Stimulated activated CD4-positive, alpha-beta T cell treated with anti-CD3 and anti-CD28 coated beads, Interleukin-4, amount 100 ng/mL, for 4 hours (primary cell): Measurements from ENCODE around the gene CHRM2.

Experiments used
- DNase-seq, 2 experiments: peaks; one replicate each; pipeline ENCODE4 v3.0.0-alpha.2; 2020

CHRM2 gene

DNA sequence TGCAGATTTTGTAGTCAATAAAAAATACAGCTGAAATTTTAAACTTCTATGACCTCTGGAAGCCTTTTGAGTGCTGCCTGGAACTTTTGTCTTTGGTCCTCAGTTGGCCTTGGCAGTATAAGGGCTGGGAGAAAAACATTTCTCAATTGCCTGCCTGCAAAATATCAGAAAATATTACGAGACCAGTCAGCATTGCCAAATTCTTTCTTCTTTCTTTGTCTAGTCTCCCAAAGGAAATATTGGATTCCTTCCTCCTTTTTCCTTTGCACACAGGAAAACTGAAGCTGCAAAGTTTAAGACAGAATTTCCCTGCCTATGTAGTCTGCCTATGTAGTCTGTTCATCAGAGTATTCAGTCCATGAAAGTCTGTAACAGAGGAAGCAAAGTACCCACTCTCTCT is 95.9 kb downstream of the CHRM2 start:
- DNase-seq, result no peak

- DNase-seq, result no peak
Observed at GRCh38 chr7:136966825-136967224, 98.4 kb downstream of the CHRM2 start.

- no peak for DNase-seq
Observed at GRCh38 chr7:136969761-136970160, 101.3 kb downstream of the CHRM2 start.

- no peak for DNase-seq
Observed at GRCh38 chr7:136971776-136972175, 103.3 kb downstream of the CHRM2 start.

DNA sequence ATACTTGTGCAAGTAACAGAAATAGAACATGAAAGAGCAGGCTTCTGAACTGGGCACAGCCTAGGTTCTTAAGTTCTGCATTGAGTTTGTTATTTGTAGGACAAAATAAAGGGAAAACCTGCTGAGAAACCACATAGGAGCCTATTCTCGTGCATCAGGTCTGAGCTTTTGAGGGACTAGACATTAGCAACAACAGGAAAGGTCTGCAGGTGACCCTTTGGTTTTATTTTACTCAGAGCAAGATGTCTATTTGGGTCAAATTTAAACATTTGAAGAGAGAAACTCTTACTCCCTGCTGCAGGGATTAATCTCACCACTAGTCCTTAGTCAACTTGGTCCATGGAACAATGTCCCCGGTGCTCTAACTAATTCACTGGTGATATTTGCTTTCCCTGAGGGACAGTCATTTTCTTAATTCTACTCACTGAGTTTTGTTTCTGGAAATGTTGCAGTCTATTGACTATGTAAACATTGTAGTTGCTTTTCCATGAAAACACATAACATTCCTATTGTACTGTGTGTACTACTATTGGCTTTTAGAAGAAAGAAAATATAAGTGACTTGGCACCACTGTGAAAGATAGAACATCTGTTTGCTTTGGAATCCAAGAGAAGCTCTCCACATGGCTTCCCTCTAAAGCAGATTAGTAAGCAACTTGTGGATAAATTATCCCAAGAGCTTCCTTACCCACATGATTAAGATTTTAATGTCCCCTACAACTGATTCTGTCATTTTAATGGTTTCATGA is 108.2 kb downstream of the CHRM2 start:
- DNase-seq, result no peak

GRCh38 chr7:136993377-136993776 is 124.9 kb downstream of the CHRM2 start:
- DNase-seq, result no peak

- no peak for DNase-seq
Observed at GRCh38 chr7:136997735-136998134, 129.3 kb downstream of the CHRM2 start.

DNA sequence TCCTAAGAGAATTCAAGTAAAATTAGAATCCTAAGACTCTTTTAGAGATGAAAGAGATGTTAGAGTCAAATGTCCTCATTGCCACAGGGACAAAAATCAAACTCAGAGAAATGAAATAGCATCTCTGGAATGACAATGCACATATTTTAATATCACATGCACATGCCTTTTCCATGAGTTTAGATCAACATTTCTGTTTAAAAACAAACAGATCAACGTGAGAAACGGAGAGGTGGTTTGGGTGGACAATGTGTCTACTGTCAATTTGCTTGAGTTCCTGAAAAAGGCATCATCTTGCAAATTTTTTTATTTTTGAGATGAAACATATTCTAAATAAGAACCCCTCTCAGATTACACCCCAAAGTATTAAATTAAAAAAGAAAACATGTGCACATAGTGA is 130.0 kb downstream of the CHRM2 start:
- DNase-seq, result no peak

- no peak for DNase-seq
Observed at GRCh38 chr7:137000621-137001020, 132.2 kb downstream of the CHRM2 start.

- no peak for DNase-seq
Observed at GRCh38 chr7:137001041-137001440, 132.6 kb downstream of the CHRM2 start.

DNA sequence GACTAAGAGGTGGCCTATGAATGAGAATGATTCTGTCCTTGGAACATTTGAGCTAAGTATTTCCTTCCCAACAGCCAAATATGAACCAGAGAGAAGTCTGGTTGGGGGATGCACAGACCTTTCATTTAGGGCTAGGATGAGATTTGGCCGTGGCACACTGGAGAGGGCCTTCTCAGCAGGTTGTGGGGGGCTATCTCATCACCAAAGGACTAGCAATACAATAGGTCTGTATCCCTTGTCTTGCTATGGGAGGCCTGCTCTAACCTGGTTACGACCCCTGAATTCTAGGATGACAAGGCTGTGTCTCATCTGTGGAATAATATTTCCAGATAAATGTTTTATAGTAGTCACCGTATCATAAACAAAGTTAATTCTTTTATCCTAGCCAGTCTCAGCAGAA is 133.0 kb downstream of the CHRM2 start:
- DNase-seq, result no peak

GRCh38 chr7:137003086-137003485 is 134.6 kb downstream of the CHRM2 start:
- DNase-seq, result no peak

- no peak for DNase-seq
Observed at GRCh38 chr7:137003566-137003965, 135.1 kb downstream of the CHRM2 start.

GRCh38 chr7:137005873-137006272 is 137.4 kb downstream of the CHRM2 start:
- DNase-seq, result no peak

DNA sequence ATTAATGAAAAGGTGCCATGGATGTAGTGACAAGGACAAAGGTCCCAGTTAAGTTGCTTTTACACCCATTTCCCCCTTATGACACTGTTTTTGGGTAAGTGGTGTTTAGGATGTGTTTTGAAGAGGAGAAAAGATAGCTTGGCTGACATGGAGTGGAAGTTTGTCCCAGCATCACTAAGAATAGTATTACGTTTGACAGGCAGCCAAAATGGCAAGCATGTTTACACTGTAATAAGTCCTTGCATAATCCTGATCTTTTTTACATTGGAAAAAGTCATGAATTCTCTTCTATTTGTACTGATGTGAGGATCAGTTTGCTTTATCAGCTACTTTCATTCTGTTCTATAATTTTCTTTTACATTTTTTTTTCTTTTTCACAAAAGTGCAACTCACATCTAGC is 137.8 kb downstream of the CHRM2 start:
- no peak for DNase-seq

- DNase-seq, result no peak
Observed at GRCh38 chr7:137007001-137007694, 138.7 kb downstream of the CHRM2 start.

GRCh38 chr7:137009404-137009803 is 141.0 kb downstream of the CHRM2 start:
- DNase-seq, result no peak

- DNase-seq, result no peak
Observed at GRCh38 chr7:137015015-137015414, 146.6 kb downstream of the CHRM2 start.

- no peak for DNase-seq
Observed at GRCh38 chr7:137017221-137017620, 148.8 kb downstream of the CHRM2 start.

- no peak for DNase-seq
Observed at GRCh38 chr7:137018468-137018867, 150.0 kb downstream of the CHRM2 start.

GRCh38 chr7:137020351-137020750 is 151.9 kb downstream of the CHRM2 start:
- no peak for DNase-seq

DNA sequence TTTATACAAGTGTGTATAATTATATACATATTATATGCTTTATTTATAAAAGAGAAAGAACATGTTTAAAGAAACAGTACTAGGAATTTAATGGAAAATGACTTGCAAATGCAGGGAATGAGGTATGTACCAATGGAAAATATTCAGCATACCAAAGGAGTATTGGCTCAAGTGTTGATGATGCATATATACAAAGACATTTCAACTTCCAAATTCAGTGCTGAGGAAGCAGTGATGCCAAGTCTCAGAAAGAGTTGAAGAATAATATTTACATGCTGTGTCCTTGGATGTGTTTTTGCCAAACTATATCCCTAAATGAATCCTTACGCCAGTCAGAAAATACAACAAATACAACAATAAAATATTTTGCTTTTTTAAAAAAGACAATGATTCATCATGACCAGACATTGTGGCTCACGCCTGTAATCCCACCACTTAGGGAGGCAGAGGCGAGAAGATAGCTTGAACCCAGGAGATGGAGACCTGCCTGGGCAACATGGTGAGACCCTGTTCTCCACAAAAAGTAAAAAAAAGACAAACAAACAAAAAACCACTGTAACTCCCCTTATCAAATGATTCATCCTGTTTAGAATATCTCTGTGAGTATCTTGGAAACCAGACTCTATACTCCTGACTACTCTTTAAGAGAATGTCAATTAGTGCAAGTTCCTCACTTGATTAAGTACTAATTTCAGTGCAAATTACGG is 157.2 kb downstream of the CHRM2 start:
- no peak for DNase-seq

- no peak for DNase-seq
Observed at GRCh38 chr7:137026176-137026500, 157.7 kb downstream of the CHRM2 start.

DNA sequence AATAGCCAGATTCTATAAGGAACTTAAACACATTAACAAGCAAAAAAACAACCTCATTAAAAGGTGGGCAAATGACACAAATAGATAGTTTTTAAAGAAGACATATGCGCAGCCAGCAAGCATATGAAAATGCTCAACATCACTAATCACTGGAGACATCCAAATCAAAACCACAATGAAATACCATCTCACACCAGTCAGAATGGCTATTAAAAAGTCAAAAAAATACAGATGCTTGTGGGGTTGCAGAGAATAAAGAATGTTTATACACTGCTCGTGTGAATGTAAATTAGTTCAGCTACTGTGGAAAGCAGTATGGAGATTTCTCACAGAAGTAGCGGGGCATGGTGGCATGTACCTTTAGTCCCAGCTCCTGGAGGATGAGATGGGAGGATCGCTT is 164.0 kb downstream of the CHRM2 start:
- DNase-seq, result no peak
